Hepatocyte (in vitro differentiated cells): ENCODE results near the gene FASTK. TPM values are rescaled to one million over a fixed set of nuclear protein-coding genes. Genes with fewer than 3 reads are reported as not detected.

Experiments used
- DNase-seq: peaks from one replicate; pipeline ENCODE4 v3.0.0-alpha.2; 2016; ENCODE audit warnings: low spot score
- H2AFZ ChIP-seq: fragments of 200-600 bp; sonication (generic); 2 replicates; pipeline ENCODE4 v1.6.0; 2016; ENCODE audit warnings: antibody characterized with exemption, mild to moderate bottlenecking
- H3K27ac ChIP-seq: fragments of 200-600 bp; sonication (generic); 2 replicates; pipeline ENCODE4 v1.5.1; 2016; ENCODE audit warnings: mild to moderate bottlenecking
- H3K27me3 ChIP-seq: fragments of 200-600 bp; sonication (generic); 2 replicates; pipeline ENCODE4 v1.6.1; 2016
- H3K36me3 ChIP-seq: fragments of 200-600 bp; sonication (generic); replicated peaks from 2 replicates; pipeline ENCODE4 v1.5.1; 2016; ENCODE audit warnings: low read depth; ENCODE audit not compliant: insufficient read depth
- H3K4me1 ChIP-seq: fragments of 200-600 bp; sonication (generic); 2 replicates; pipeline ENCODE4 v1.5.1; 2016; ENCODE audit warnings: mild to moderate bottlenecking, moderate library complexity; ENCODE audit not compliant: insufficient read depth
- H3K4me2 ChIP-seq: fragments of 200-600 bp; sonication (generic); 2 replicates; pipeline ENCODE4 v1.6.0; 2016
- H3K4me3 ChIP-seq: fragments of 200-600 bp; sonication (generic); 2 replicates; pipeline ENCODE4 v1.5.1; 2016; ENCODE audit warnings: mild to moderate bottlenecking
- H3K79me2 ChIP-seq: fragments of 200-600 bp; sonication (generic); 2 replicates; pipeline ENCODE4 v1.6.0; 2017; ENCODE audit warnings: mild to moderate bottlenecking
- H3K9me2 ChIP-seq: fragments of 200-600 bp; sonication (generic); replicated peaks from 2 replicates; pipeline ENCODE4 v1.6.0; 2017; ENCODE audit warnings: mild to moderate bottlenecking; ENCODE audit not compliant: insufficient read depth
- H3K9me3 ChIP-seq: fragments of 200-600 bp; sonication (generic); 2 replicates; pipeline ENCODE4 v1.5.1; 2016; ENCODE audit warnings: low read depth, mild to moderate bottlenecking
- H4K20me1 ChIP-seq: fragments of 200-600 bp; sonication (generic); 2 replicates; pipeline ENCODE4 v1.6.0; 2016; ENCODE audit warnings: mild to moderate bottlenecking; ENCODE audit not compliant: insufficient read depth, poor library complexity, severe bottlenecking
- EZH2 ChIP-seq: fragments of 200-600 bp; sonication (generic); IDR thresholded peaks from 2 replicates; pipeline ENCODE4 v1.6.1; 2016; ENCODE audit warnings: antibody characterized with exemption, mild to moderate bottlenecking, borderline replicate concordance
- EZH2phosphoT487 ChIP-seq: fragments of 200-600 bp; sonication (generic); IDR thresholded peaks from one replicate; pipeline ENCODE4 v1.6.1; 2018; ENCODE audit warnings: antibody characterized with exemption, mild to moderate bottlenecking, low read depth, moderate library complexity; ENCODE audit not compliant: unreplicated experiment, severe bottlenecking
- WGBS: methylation state at CpG from one replicate; pipeline ENCODE4 v1.1.6; 2016; ENCODE audit warnings: low lambda C conversion rate; ENCODE audit errors: missing lambda C conversion rate; 5-methylcytosine and 5-hydroxymethylcytosine counted together
- polyA plus RNA-seq: library from polyadenylated mRNA; unstranded; fragments of >200 nt; fragmentation: Nextera tagmentation; extraction: Ambion mirVana; gene quantifications from 2 replicates; pipeline ENCODE4 v1.2.1, GENCODE V29; 2016
- total RNA-seq: library from RNA; depleted of rRNA; stranded (reverse); fragments of >200 nt; gene quantifications from 2 replicates; pipeline ENCODE4 v1.2.3, GENCODE V29; 2014
- TF ChIP-seq, protein P1 (sequence below): fragments of 200-600 bp; sonication (generic); IDR thresholded peaks from 2 replicates; pipeline ENCODE4 v1.5.1; 2016; ENCODE audit warnings: antibody characterized with exemption, mild to moderate bottlenecking; ENCODE audit not compliant: poor library complexity

FASTK gene
- total and polyA plus RNA-seq, 2 experiments from 2014 or later, result 105 to 193 TPM

GRCh38 chr7:151118108-151119054 lies 37.8 kb upstream of the FASTK start:
- TF ChIP-seq EZH2 (no peak), EZH2phosphoT487 (no peak)
- TF ChIP-seq, protein P1, sequence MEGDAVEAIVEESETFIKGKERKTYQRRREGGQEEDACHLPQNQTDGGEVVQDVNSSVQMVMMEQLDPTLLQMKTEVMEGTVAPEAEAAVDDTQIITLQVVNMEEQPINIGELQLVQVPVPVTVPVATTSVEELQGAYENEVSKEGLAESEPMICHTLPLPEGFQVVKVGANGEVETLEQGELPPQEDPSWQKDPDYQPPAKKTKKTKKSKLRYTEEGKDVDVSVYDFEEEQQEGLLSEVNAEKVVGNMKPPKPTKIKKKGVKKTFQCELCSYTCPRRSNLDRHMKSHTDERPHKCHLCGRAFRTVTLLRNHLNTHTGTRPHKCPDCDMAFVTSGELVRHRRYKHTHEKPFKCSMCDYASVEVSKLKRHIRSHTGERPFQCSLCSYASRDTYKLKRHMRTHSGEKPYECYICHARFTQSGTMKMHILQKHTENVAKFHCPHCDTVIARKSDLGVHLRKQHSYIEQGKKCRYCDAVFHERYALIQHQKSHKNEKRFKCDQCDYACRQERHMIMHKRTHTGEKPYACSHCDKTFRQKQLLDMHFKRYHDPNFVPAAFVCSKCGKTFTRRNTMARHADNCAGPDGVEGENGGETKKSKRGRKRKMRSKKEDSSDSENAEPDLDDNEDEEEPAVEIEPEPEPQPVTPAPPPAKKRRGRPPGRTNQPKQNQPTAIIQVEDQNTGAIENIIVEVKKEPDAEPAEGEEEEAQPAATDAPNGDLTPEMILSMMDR, result no peak
- H3K9me3 ChIP-seq, result no peaks in the 10 kb centered on the region
- no peaks in the 10 kb centered on the region for H3K27me3 ChIP-seq
- 96% methylated on average over 37 of the region's 38 CpGs for WGBS
- no peaks in the 10 kb centered on the region for H3K36me3 ChIP-seq
- H2AFZ ChIP-seq, result no peak overlapping the region
- H3K79me2 ChIP-seq, result peaks cover 31% of the 10 kb centered on the region
- H3K9me2 ChIP-seq, result no peaks in the 10 kb centered on the region
- H4K20me1 ChIP-seq, result peaks cover 42% of the 10 kb centered on the region
- no peak for DNase-seq
- H3K4me1 ChIP-seq, result peaks cover 14% of the 10 kb centered on the region
- no peak overlapping the region for H3K4me3 ChIP-seq
- no peak overlapping the region for H3K27ac ChIP-seq
- H3K4me2 ChIP-seq, result no peak overlapping the region

GRCh38 chr7:151117565-151117964 lies 37.0 kb upstream of the FASTK start:
- no peak overlapping the region for H3K27ac ChIP-seq
- no peak for DNase-seq
- no peak overlapping the region for H2AFZ ChIP-seq
- H3K27me3 ChIP-seq, result no peaks in the 10 kb centered on the region
- no peaks in the 10 kb centered on the region for H3K36me3 ChIP-seq
- no peak overlapping the region for H3K4me3 ChIP-seq
- H3K9me3 ChIP-seq, result no peaks in the 10 kb centered on the region
- H3K79me2 ChIP-seq, result peaks cover 39% of the 10 kb centered on the region
- peaks cover 50% of the 10 kb centered on the region for H4K20me1 ChIP-seq
- peaks cover 17% of the 10 kb centered on the region for H3K4me1 ChIP-seq
- 99% methylated on average over 11 of the region's 12 CpGs for WGBS
- no peak overlapping the region for H3K4me2 ChIP-seq
- no peak for TF ChIP-seq EZH2
- no peak for TF ChIP-seq EZH2phosphoT487
- TF ChIP-seq, protein P1, result no peak
- H3K9me2 ChIP-seq, result no peaks in the 10 kb centered on the region

DNA sequence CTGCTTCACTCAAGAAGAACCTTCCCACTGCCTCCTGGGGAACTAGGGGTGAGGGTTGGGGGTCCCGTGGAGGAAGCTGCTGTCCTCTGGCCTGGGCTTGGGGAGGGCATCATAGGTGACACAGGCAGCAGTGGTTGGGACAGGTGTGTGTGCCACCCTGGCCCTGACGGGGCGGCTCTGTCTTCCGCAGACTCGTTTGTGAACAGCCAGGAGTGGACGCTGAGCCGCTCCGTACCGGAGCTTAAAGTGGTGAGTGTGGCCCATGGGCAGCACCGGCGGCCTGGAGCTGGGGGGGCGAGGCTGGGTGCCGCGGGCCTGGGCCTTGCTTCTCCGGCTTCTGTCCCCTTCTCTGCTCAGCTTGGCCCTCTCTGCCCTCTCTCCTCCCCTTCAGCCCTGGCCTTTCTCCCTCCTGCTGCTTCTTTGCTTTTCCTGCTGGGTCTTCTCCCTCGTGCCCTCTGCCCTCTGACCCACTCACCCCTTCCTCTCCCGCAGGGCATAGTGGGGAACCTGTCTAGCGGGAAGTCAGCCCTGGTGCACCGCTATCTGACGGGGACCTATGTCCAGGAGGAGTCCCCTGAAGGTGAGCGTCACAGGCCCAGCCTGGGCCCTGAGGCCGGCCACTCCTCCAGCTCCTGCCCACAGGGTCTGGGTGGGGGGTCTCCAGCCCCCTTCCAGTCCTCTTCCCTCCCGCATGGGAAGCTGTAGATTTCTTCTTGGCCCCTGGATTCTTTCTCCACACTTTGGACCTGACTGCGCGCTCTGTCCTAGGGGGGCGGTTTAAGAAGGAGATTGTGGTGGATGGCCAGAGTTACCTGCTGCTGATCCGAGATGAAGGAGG lies 36.2 kb upstream of the FASTK start:
- Histone ChIP-seq H3K79me2 (peaks cover 46% of the 10 kb centered on the region), H3K9me2 (no peaks in the 10 kb centered on the region), H3K27me3 (no peaks in the 10 kb centered on the region), H3K36me3 (no peaks in the 10 kb centered on the region), H2AFZ (no peak overlapping the region), H4K20me1 (peaks cover 57% of the 10 kb centered on the region), H3K9me3 (no peaks in the 10 kb centered on the region), H3K4me2 (peak overlapping the region; percentile 75), H3K27ac (no peak overlapping the region), H3K4me3 (no peak overlapping the region), H3K4me1 (peaks cover 17% of the 10 kb centered on the region)
- DNase-seq, result no peak
- TF ChIP-seq EZH2phosphoT487 (no peak), EZH2 (no peak)
- TF ChIP-seq, protein P1, result no peak
- WGBS, result 97% methylated on average over 27 of the region's 27 CpGs
